MCF 10A (cell line): Measurements from ENCODE around the gene CEBPA. TPM values are rescaled to one million over a fixed set of nuclear protein-coding genes. Genes with fewer than 3 reads are reported as not detected.

Source experiments
- BruUV-seq: library from RNA; stranded (reverse); fragments of 400-500 nt; replicated peaks from 2 replicates; lab custom pipeline; 2021; lab: Mats Ljungman, UMichigan
- CTCF ChIA-PET: fragments of 300-600 bp; sonication (Branson Sonifier 250); formaldehyde crosslinking; extraction: SDS; loops from one replicate; lab custom pipeline; 2021; ENCODE audit warnings: antibody characterized with exemption, inconsistent platforms; lab: Yijun Ruan, JAX
- POLR2A ChIA-PET: fragments of 300-600, 350-650 bp; sonication (Branson Sonifier 250); formaldehyde crosslinking; extraction: SDS; loops from one replicate; lab custom pipeline; 2020; ENCODE audit warnings: antibody characterized with exemption, inconsistent platforms; lab: Yijun Ruan, JAX
- DNase-seq: peaks from one replicate; pipeline ENCODE4 v3.0.0-alpha.2; 2018; ENCODE audit not compliant: unreplicated experiment
- H3K27ac Mint-ChIP-seq: one replicate; pipeline ENCODE4 v1.8.0; 2022; ENCODE audit warnings: mild to moderate bottlenecking, low read depth, mixed read lengths; ENCODE audit not compliant: unreplicated experiment
- H3K27me3 Mint-ChIP-seq: one replicate; pipeline ENCODE4 v1.8.0; 2022; ENCODE audit warnings: mixed read lengths; ENCODE audit not compliant: insufficient read depth, unreplicated experiment
- H3K36me3 Mint-ChIP-seq: one replicate; pipeline ENCODE4 v1.8.0; 2022; ENCODE audit warnings: mild to moderate bottlenecking, moderate library complexity, mixed read lengths; ENCODE audit not compliant: insufficient read depth, unreplicated experiment
- H3K4me1 Mint-ChIP-seq: one replicate; pipeline ENCODE4 v1.8.0; 2022; ENCODE audit warnings: mixed read lengths; ENCODE audit not compliant: insufficient read depth, unreplicated experiment
- H3K4me3 Mint-ChIP-seq: one replicate; pipeline ENCODE4 v1.8.0; 2022; ENCODE audit warnings: mild to moderate bottlenecking, moderate library complexity, mixed read lengths; ENCODE audit not compliant: unreplicated experiment
- H3K9me3 Mint-ChIP-seq: one replicate; pipeline ENCODE4 v1.8.0; 2022; ENCODE audit warnings: mixed read lengths; ENCODE audit not compliant: unreplicated experiment
- CTCF ChIP-seq: fragments of 200-600 bp; IDR thresholded peaks from one replicate; pipeline ENCODE4 v1.8.0; 2022; ENCODE audit warnings: antibody characterized with exemption, mild to moderate bottlenecking; ENCODE audit not compliant: unreplicated experiment
- intact Hi-C: fragments of 100-400 bp; cut with micrococcal nuclease; formaldehyde crosslinking; loops from 2 replicates; pipeline ENCODE4 v1.14.1; 2022
- total RNA-seq: library from RNA; stranded (reverse); gene quantifications from 2 replicates; pipeline ENCODE4 v1.2.3, GENCODE V29; 2022

Gene CEBPA
- total RNA-seq, 1 experiment from 2014 or later = 4.7 TPM

- no peaks in the 10 kb centered on the region for H3K36me3 Mint-ChIP-seq
- H3K27me3 Mint-ChIP-seq = no peaks in the 10 kb centered on the region
- H3K4me1 Mint-ChIP-seq = no peaks in the 10 kb centered on the region
- no TSS peak for BruUV-seq
- TF ChIP-seq CTCF = no peak
- H3K27ac Mint-ChIP-seq = no peak overlapping the region
- ChIA-PET POLR2A (interaction anchor here (0.7 kb wide), 1 partner anchor 122 kb away, joined by 3 read pairs; no protein-coding TSS in a partner anchor), CTCF (interaction anchor here (0.6 to 3.0 kb wide), 7 partner anchors 13 to 895 kb away, joined by 3 to 14 read pairs (median 4); no protein-coding TSS in a partner anchor)
- H3K4me3 Mint-ChIP-seq = no peak overlapping the region
- H3K9me3 Mint-ChIP-seq = no peaks in the 10 kb centered on the region
- intact Hi-C loops = no loop called here
- DNase-seq = no peak
These were observed 48.0 kb downstream of the CEBPA start for GRCh38 chr19:33254245-33254824.

GRCh38 chr19:33252971-33253370 is 49.4 kb downstream of the CEBPA start:
- Mint-ChIP-seq H3K9me3 (no peaks in the 10 kb centered on the region), H3K27me3 (no peaks in the 10 kb centered on the region), H3K4me1 (no peaks in the 10 kb centered on the region), H3K4me3 (no peak overlapping the region), H3K27ac (no peak overlapping the region), H3K36me3 (no peaks in the 10 kb centered on the region)
- CTCF ChIA-PET = interaction anchor here (1.2 to 3.0 kb wide), 2 partner anchors 11 to 16 kb away, joined by 5 to 14 read pairs; no protein-coding TSS in a partner anchor
- BruUV-seq = no TSS peak
- no peak for TF ChIP-seq CTCF
- POLR2A ChIA-PET = no interaction called here
- DNase-seq = no peak
- intact Hi-C loops = no loop called here

- POLR2A ChIA-PET = no interaction called here
- DNase-seq = no peak
- Mint-ChIP-seq H3K36me3 (no peaks in the 10 kb centered on the region), H3K9me3 (no peaks in the 10 kb centered on the region), H3K27me3 (no peaks in the 10 kb centered on the region), H3K4me1 (no peaks in the 10 kb centered on the region), H3K27ac (no peak overlapping the region), H3K4me3 (no peak overlapping the region)
- intact Hi-C loops = no loop called here
- no peak for TF ChIP-seq CTCF
- BruUV-seq = no TSS peak
- CTCF ChIA-PET = interaction anchor here (0.6 to 3.0 kb wide), 3 partner anchors 11 to 179 kb away, joined by 3 to 14 read pairs (median 3); no protein-coding TSS in a partner anchor
These were observed 49.8 kb downstream of the CEBPA start for GRCh38 chr19:33252418-33252962.

GRCh38 chr19:33251526-33252090 is 50.7 kb downstream of the CEBPA start:
- BruUV-seq = no TSS peak
- DNase-seq = no peak
- H3K27me3 Mint-ChIP-seq = no peaks in the 10 kb centered on the region
- no peaks in the 10 kb centered on the region for H3K36me3 Mint-ChIP-seq
- no peak overlapping the region for H3K4me3 Mint-ChIP-seq
- H3K9me3 Mint-ChIP-seq = no peaks in the 10 kb centered on the region
- no peaks in the 10 kb centered on the region for H3K4me1 Mint-ChIP-seq
- ChIA-PET CTCF (interaction anchor here (0.7 kb wide), 1 partner anchor 162 kb away, joined by 3 read pairs; no protein-coding TSS in a partner anchor), POLR2A (interaction anchor here (0.6 kb wide), 1 partner anchor 311 kb away, joined by 3 read pairs; no protein-coding TSS in a partner anchor)
- no peak for TF ChIP-seq CTCF
- no peak overlapping the region for H3K27ac Mint-ChIP-seq
- intact Hi-C loops = no loop called here
